Trophoblast cell (in vitro differentiated cells and primary cell): ENCODE data around the gene HBD. TPM values are rescaled to one million over a fixed set of nuclear protein-coding genes. Genes with fewer than 3 reads are reported as not detected.

Experiments used
- DNase-seq, 2 donors: peaks; one replicate each; pipeline ENCODE4 v3.0.0-alpha.2; 2016
- H2AFZ ChIP-seq: 2 replicates; pipeline ENCODE4 v1.6.1; 2013; ENCODE audit warnings: low read length, moderate library complexity, mild to moderate bottlenecking; ENCODE audit not compliant: insufficient read depth, poor library complexity
- H2AK5ac ChIP-seq: 2 replicates; pipeline ENCODE4 v1.6.1; 2013; ENCODE audit warnings: mild to moderate bottlenecking, low read length
- H2BK120ac ChIP-seq: 2 replicates; pipeline ENCODE4 v1.6.1; 2013; ENCODE audit warnings: low read length, mild to moderate bottlenecking, moderate library complexity; ENCODE audit not compliant: insufficient read depth, poor library complexity
- H2BK12ac ChIP-seq: 2 replicates; pipeline ENCODE4 v1.6.1; 2013; ENCODE audit warnings: mild to moderate bottlenecking, low read length, moderate library complexity
- H2BK5ac ChIP-seq: 2 replicates; pipeline ENCODE4 v1.6.1; 2013; ENCODE audit warnings: low read length, low read depth, moderate library complexity, mild to moderate bottlenecking; ENCODE audit not compliant: poor library complexity
- H3K14ac ChIP-seq: 2 replicates; pipeline ENCODE4 v1.6.1; 2013; ENCODE audit warnings: mild to moderate bottlenecking, low read length
- H3K18ac ChIP-seq: 2 replicates; pipeline ENCODE4 v1.6.1; 2013; ENCODE audit warnings: mild to moderate bottlenecking, low read length
- H3K23ac ChIP-seq: 2 replicates; pipeline ENCODE4 v1.6.1; 2013; ENCODE audit warnings: low read length
- H3K27ac ChIP-seq: 2 replicates; pipeline ENCODE4 v1.5.1; 2013; ENCODE audit warnings: low read depth, mild to moderate bottlenecking, inconsistent platforms, low read length, moderate library complexity
- H3K27me3 ChIP-seq: 2 replicates; pipeline ENCODE4 v1.6.1; 2013; ENCODE audit warnings: inconsistent platforms, mild to moderate bottlenecking, low read length, moderate library complexity; ENCODE audit not compliant: insufficient read depth
- H3K36me3 ChIP-seq, 2 experiments: 1 replicate in 1 of 2; 2 replicates in 1 of 2; pipeline ENCODE4 v1.6.1; 2013; ENCODE audit warnings: low read length in 2 of 2, mild to moderate bottlenecking in 2 of 2, moderate library complexity in 1 of 2; ENCODE audit not compliant: insufficient read depth in 2 of 2, control insufficient read depth in 1 of 2
- H3K4ac ChIP-seq: 2 replicates; pipeline ENCODE4 v1.6.1; 2013; ENCODE audit warnings: low read depth, mild to moderate bottlenecking, low read length, moderate library complexity
- H3K4me1 ChIP-seq, 2 experiments: 1 replicate in 1 of 2; 2 replicates in 1 of 2; pipeline ENCODE4 v1.6.1; 2013; ENCODE audit warnings: low read length in 2 of 2, mild to moderate bottlenecking in 2 of 2, moderate library complexity in 1 of 2; ENCODE audit not compliant: insufficient read depth in 2 of 2, control insufficient read depth in 1 of 2
- H3K4me2 ChIP-seq: 2 replicates; pipeline ENCODE4 v1.6.1; 2013; ENCODE audit warnings: inconsistent platforms, mild to moderate bottlenecking, low read length, moderate library complexity
- H3K4me3 ChIP-seq: 2 replicates; pipeline ENCODE4 v1.5.1; 2013; ENCODE audit warnings: mild to moderate bottlenecking, low read depth, low read length, inconsistent platforms
- H3K79me1 ChIP-seq: one replicate; pipeline ENCODE4 v1.6.1; 2013; ENCODE audit warnings: low read length
- H3K79me2 ChIP-seq: 2 replicates; pipeline ENCODE4 v1.6.1; 2013; ENCODE audit warnings: low read length, mild to moderate bottlenecking; ENCODE audit not compliant: control insufficient read depth, insufficient read depth, poor library complexity
- H3K9ac ChIP-seq: 2 replicates; pipeline ENCODE4 v1.6.1; 2013; ENCODE audit warnings: mild to moderate bottlenecking, low read length
- H3K9me3 ChIP-seq: 2 replicates; pipeline ENCODE4 v1.6.1; 2013; ENCODE audit warnings: low read depth, mild to moderate bottlenecking, control low read depth, inconsistent platforms, low read length; ENCODE audit not compliant: insufficient read depth
- H4K12ac ChIP-seq: 2 replicates; pipeline ENCODE4 v1.6.1; 2013; ENCODE audit warnings: low read depth, mild to moderate bottlenecking, low read length, moderate library complexity
- H4K8ac ChIP-seq: 2 replicates; pipeline ENCODE4 v1.6.1; 2013; ENCODE audit warnings: low read depth, mild to moderate bottlenecking, low read length, moderate library complexity
- H4K91ac ChIP-seq: one replicate; pipeline ENCODE4 v1.6.1; 2013; ENCODE audit warnings: low read depth, mild to moderate bottlenecking, low read length, moderate library complexity
- WGBS: extraction: QIAGEN DNeasy Blood & Tissue Kit; methylation state at CpG from one replicate; pipeline ENCODE4 v1.1.7; 2013; ENCODE audit warnings: missing lambda C conversion rate; ENCODE audit not compliant: insufficient read length, insufficient coverage; ENCODE audit errors: extremely low coverage; 5-methylcytosine and 5-hydroxymethylcytosine counted together
- polyA plus RNA-seq: library from polyadenylated mRNA; stranded (reverse); fragments of 200-250 nt; gene quantifications from 2 replicates; pipeline ENCODE4 v1.2.3, GENCODE V29; 2013

HBD gene
- not detected in 2 replicates for polyA plus RNA-seq

DNA sequence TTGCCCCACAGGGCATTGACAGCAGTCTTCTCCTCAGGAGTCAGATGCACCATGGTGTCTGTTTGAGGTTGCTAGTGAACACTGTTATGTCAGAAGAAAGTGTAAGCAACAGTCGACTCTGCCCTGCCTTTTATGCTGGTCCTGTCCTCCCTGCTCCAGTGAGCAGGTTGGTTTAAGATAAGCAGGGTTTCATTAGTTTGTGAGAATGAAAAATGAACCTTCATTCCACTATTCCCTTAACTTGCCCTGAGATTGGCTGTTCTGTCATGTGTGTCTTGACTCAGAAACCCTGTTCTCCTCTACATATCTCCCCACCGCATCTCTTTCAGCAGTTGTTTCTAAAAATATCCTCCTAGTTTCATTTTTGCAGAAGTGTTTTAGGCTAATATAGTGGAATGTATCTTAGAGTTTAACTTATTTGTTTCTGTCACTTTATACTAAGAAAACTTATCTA is at the start of gene HBD:
TSS of gene HBD (minus strand) at position 103 of the 454 bp plus-strand sequence. CDS start at position 53, 50 bp downstream.
- Histone ChIP-seq H3K9me3 (peaks cover 1% of the 10 kb centered on the region), H3K27ac (no peak within 1 kb of the TSS), H3K4ac (no peak within 1 kb of the TSS), H3K4me1 (no peaks in the 10 kb centered on the region), H2BK5ac (no peak within 1 kb of the TSS), H3K4me2 (no peak within 1 kb of the TSS), H4K12ac (no peak within 1 kb of the TSS), H4K91ac (no peak within 1 kb of the TSS), H3K9ac (no peak within 1 kb of the TSS), H2AFZ (no peak within 1 kb of the TSS), H2BK120ac (no peak within 1 kb of the TSS), H3K18ac (no peak within 1 kb of the TSS), H4K8ac (no peak within 1 kb of the TSS), H3K36me3 (peaks cover 0 to 1% of the 10 kb centered on the region in 2 experiments), H3K79me2 (no peaks in the 10 kb centered on the region), H3K4me3 (no peak within 1 kb of the TSS), H3K23ac (no peak within 1 kb of the TSS), H3K27me3 (no peaks in the 10 kb centered on the region), H3K79me1 (no peaks in the 10 kb centered on the region), H2BK12ac (no peak within 1 kb of the TSS), H2AK5ac (no peak within 1 kb of the TSS), H3K14ac (no peak within 1 kb of the TSS)
- no CpG with 5 or more reads among the region's 2 CpGs for WGBS
- no peak for DNase-seq

DNA sequence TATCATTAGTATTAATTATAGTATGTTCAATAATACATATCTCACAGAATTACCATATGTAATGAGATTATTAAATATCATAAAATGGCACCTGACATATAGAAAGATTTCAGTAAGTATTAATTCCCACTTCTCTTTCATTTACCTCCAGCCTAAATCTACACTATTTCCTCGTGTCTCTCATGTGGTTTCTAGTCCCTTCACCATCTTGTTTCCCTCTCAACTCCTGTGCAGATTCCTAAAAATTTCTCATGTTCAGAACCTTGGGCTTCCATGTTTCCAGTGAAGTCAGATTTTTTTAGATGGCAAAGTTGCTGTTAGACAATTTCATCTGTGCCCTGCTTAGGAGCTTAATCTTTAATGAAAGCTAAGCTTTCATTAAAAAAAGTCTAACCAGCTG is 49.6 kb upstream of the HBD start:
- H2BK120ac ChIP-seq, result no peak overlapping the region
- H4K8ac ChIP-seq, result no peak overlapping the region
- no CpG with 5 or more reads among the region's 1 CpG for WGBS
- no peaks in the 10 kb centered on the region for H3K4me1 ChIP-seq
- H3K27me3 ChIP-seq, result no peaks in the 10 kb centered on the region
- no peak overlapping the region for H3K23ac ChIP-seq
- H2AK5ac ChIP-seq, result no peak overlapping the region
- no peak overlapping the region for H2BK5ac ChIP-seq
- no peak overlapping the region for H3K27ac ChIP-seq
- H3K36me3 ChIP-seq, result no peaks in the 10 kb centered on the region
- H3K9ac ChIP-seq, result no peak overlapping the region
- H4K91ac ChIP-seq, result no peak overlapping the region
- H3K4me2 ChIP-seq, result no peak overlapping the region
- no peaks in the 10 kb centered on the region for H3K79me2 ChIP-seq
- DNase-seq, result no peak
- H3K79me1 ChIP-seq, result no peaks in the 10 kb centered on the region
- no peaks in the 10 kb centered on the region for H3K9me3 ChIP-seq
- H4K12ac ChIP-seq, result no peak overlapping the region
- no peak overlapping the region for H3K4me3 ChIP-seq
- H3K4ac ChIP-seq, result no peak overlapping the region
- H2BK12ac ChIP-seq, result no peak overlapping the region
- H2AFZ ChIP-seq, result no peak overlapping the region
- H3K14ac ChIP-seq, result no peak overlapping the region
- no peak overlapping the region for H3K18ac ChIP-seq

DNA sequence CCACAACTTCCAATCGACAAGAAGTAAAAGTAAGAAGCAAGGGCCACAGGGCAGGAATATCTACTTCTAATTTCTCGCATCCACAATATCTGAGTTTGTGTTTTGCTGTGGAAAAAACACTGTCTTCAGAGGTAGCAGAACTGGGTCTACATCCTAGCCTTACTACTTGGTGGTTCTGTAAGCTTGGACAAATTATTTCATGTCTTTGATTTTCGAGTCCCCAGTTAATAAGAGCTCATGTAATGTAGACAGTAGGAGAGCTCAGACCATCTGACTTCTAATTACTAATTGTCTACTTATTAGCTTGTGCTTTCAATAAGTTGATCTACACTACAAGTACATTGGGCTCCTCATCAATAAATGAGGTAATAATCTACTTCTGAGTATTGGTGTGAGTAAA is 48.8 kb upstream of the HBD start:
- H3K27ac ChIP-seq, result no peak overlapping the region
- H3K23ac ChIP-seq, result no peak overlapping the region
- no peak overlapping the region for H4K91ac ChIP-seq
- no peak overlapping the region for H2AFZ ChIP-seq
- no peaks in the 10 kb centered on the region for H3K36me3 ChIP-seq
- H3K4ac ChIP-seq, result no peak overlapping the region
- H2AK5ac ChIP-seq, result no peak overlapping the region
- no peaks in the 10 kb centered on the region for H3K9me3 ChIP-seq
- H2BK12ac ChIP-seq, result no peak overlapping the region
- no peak for DNase-seq
- H4K8ac ChIP-seq, result no peak overlapping the region
- H3K27me3 ChIP-seq, result no peaks in the 10 kb centered on the region
- H2BK120ac ChIP-seq, result no peak overlapping the region
- no peak overlapping the region for H3K18ac ChIP-seq
- no CpG with 5 or more reads among the region's 3 CpGs for WGBS
- no peaks in the 10 kb centered on the region for H3K79me2 ChIP-seq
- H3K79me1 ChIP-seq, result no peaks in the 10 kb centered on the region
- no peak overlapping the region for H2BK5ac ChIP-seq
- no peak overlapping the region for H3K4me3 ChIP-seq
- H3K4me1 ChIP-seq, result no peaks in the 10 kb centered on the region
- H4K12ac ChIP-seq, result no peak overlapping the region
- H3K4me2 ChIP-seq, result no peak overlapping the region
- H3K9ac ChIP-seq, result no peak overlapping the region
- H3K14ac ChIP-seq, result no peak overlapping the region

DNA sequence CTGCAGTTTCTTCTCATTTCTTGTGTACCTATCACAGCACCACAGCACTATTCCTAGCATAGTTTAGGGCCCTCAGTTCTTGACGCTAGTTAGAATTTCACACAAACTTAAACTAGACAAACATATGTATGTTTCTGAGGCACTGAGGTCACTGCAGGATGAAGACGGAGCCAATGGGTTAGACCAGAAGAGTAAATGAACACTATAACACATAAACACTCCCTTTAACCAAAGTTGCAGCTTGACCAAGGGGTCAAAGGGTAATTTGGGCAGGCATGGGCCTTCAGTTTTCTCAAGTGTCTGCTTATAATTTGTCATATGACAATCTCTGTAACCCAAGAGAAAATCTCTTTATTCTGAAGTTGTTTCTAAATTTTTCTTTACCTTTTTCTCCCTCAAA is 48.3 kb upstream of the HBD start:
- DNase-seq, result no peak
- no peaks in the 10 kb centered on the region for H3K36me3 ChIP-seq
- no CpG with 5 or more reads among the region's 2 CpGs for WGBS

More for the DNA sequence above, 48.3 kb upstream of the HBD start:
- Histone ChIP-seq H3K79me2 (no peaks in the 10 kb centered on the region), H3K79me1 (no peaks in the 10 kb centered on the region), H3K14ac (no peak overlapping the region), H3K9me3 (no peaks in the 10 kb centered on the region), H4K12ac (no peak overlapping the region), H2BK120ac (no peak overlapping the region), H3K9ac (no peak overlapping the region), H4K91ac (no peak overlapping the region), H3K18ac (no peak overlapping the region), H3K4me2 (no peak overlapping the region), H3K23ac (no peak overlapping the region), H3K4ac (no peak overlapping the region), H3K27me3 (no peaks in the 10 kb centered on the region), H3K27ac (no peak overlapping the region), H2BK5ac (no peak overlapping the region), H2AFZ (no peak overlapping the region), H2AK5ac (no peak overlapping the region), H3K4me3 (no peak overlapping the region), H2BK12ac (no peak overlapping the region), H3K4me1 (no peaks in the 10 kb centered on the region), H4K8ac (no peak overlapping the region)
